GM13977 (cell line): ENCODE data around the gene GALNT5.

ENCODE experiments used
- DNase-seq: peaks from one replicate; pipeline ENCODE4 v3.0.0; 2012; ENCODE audit warnings: low spot score
- in situ Hi-C: fragments of 300-500 bp; cut with MboI; formaldehyde crosslinking; loops from one replicate; pipeline ENCODE4 v1.12.0; 2022; ENCODE audit warnings: low sequenced_read_pairs, low pct_unique_long_range_greater_than_20kb, mixed read lengths, inconsistent platforms; ENCODE audit not compliant: unreplicated experiment
- TF ChIP-seq, protein P1 (sequence below): IDR thresholded peaks from 2 replicates; pipeline ENCODE4 v1.5.1; 2012; ENCODE audit warnings: mild to moderate bottlenecking, control low read depth; ENCODE audit not compliant: insufficient read depth; ENCODE audit errors: extremely low read depth, missing control alignments

The GALNT5 gene, protein sequence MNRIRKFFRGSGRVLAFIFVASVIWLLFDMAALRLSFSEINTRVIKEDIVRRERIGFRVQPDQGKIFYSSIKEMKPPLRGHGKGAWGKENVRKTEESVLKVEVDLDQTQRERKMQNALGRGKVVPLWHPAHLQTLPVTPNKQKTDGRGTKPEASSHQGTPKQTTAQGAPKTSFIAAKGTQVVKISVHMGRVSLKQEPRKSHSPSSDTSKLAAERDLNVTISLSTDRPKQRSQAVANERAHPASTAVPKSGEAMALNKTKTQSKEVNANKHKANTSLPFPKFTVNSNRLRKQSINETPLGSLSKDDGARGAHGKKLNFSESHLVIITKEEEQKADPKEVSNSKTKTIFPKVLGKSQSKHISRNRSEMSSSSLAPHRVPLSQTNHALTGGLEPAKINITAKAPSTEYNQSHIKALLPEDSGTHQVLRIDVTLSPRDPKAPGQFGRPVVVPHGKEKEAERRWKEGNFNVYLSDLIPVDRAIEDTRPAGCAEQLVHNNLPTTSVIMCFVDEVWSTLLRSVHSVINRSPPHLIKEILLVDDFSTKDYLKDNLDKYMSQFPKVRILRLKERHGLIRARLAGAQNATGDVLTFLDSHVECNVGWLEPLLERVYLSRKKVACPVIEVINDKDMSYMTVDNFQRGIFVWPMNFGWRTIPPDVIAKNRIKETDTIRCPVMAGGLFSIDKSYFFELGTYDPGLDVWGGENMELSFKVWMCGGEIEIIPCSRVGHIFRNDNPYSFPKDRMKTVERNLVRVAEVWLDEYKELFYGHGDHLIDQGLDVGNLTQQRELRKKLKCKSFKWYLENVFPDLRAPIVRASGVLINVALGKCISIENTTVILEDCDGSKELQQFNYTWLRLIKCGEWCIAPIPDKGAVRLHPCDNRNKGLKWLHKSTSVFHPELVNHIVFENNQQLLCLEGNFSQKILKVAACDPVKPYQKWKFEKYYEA

DNA sequence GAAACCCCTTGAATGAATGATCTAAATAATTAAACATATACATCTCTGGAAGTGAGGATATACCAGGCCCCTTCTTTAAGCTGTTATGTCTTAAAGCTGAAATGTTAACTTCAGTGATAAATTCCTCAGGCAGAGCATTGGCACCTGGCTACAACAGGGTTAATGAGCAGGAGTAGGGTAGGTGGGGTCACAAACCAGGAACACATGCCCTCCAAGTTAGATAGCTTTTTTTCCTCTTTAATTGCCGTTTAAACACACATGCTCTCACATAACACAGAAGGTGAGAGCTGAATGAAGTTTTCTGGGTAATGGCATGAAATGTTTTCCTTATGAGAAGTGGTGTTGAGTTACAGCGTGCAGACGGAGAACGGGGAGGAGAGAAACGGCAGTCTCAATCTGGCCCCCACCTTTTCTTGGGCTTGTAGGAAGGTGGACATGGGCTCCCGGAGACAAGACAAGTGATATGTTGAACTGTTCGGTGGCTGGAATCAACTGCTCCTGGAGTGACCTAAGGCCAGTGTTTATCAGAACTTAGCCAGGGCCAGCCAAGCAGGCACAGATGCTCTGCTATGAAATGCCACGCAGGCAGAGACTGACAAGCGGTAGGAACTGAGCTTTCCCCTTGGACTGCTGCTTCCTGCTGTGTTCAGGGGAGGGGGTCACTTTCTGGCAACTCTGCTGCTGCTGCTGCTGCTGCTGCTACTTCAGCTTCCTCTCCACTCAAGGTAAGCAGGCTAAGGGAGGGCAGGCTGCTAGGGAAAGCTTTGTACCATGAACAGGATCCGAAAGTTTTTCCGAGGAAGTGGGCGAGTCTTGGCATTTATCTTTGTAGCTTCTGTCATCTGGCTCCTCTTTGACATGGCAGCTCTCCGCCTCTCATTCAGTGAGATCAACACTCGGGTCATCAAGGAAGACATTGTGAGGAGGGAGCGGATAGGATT is at the start of gene GALNT5:
Gene GALNT5 (plus strand): TSS at position 394 of the 941 bp plus-strand sequence. CDS start 378 bp downstream, at position 772.
- TF ChIP-seq, protein P1, sequence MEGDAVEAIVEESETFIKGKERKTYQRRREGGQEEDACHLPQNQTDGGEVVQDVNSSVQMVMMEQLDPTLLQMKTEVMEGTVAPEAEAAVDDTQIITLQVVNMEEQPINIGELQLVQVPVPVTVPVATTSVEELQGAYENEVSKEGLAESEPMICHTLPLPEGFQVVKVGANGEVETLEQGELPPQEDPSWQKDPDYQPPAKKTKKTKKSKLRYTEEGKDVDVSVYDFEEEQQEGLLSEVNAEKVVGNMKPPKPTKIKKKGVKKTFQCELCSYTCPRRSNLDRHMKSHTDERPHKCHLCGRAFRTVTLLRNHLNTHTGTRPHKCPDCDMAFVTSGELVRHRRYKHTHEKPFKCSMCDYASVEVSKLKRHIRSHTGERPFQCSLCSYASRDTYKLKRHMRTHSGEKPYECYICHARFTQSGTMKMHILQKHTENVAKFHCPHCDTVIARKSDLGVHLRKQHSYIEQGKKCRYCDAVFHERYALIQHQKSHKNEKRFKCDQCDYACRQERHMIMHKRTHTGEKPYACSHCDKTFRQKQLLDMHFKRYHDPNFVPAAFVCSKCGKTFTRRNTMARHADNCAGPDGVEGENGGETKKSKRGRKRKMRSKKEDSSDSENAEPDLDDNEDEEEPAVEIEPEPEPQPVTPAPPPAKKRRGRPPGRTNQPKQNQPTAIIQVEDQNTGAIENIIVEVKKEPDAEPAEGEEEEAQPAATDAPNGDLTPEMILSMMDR: no peak
- in situ Hi-C loops: no loop called here
- DNase-seq: no peak

DNA sequence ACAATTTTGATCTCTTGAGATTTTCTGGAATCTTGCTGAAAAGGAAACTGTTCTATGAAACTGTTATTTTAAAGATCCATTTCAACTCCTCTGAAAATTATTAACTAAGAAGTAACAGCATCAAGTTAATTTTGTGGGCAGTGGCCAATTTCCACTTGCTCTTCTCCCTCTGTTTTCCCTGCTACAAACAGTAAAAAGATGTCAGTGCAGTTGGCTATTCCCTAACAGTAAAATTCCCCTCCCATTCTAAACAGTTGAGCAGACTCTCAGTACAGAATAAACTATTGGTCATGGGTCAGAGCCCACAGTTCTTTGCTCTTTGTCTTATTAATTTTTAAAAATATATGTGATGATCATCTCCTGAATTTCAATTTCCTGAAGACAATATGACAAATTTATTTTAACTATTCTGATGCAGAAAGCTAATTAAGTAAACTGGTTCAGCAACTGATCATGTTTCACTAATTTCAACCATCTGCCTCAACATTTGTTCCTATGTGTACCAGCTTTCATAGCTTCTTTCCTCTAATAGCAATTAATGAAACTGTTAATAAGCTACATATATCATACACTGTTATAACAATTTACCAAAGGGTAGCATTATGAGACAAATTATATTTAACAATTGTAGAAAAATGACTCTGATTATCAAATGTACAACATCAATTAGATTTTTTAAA is 41.1 kb upstream of the GALNT5 start:
- DNase-seq: no peak
- TF ChIP-seq, protein P1: no peak
- in situ Hi-C loops: no loop called here

DNA sequence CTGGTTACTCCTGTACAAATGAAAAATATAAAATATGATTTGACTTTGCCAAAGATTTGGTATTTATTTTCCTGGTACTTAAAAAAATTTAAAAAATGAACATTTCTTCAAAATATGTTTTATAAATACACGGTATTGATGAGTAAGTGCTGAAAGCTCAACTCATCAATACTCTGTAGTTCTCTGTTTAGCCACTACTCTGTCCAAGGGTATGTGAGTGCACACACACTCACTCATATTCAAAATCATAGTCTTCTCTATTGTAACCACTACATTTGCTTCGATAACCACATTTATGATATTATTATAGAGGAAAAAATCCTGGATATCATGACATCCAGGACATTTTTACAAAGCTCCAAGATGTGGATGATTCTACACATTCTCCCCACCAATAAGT is 40.1 kb upstream of the GALNT5 start:
- TF ChIP-seq, protein P1: no peak
- in situ Hi-C loops: no loop called here

DNA sequence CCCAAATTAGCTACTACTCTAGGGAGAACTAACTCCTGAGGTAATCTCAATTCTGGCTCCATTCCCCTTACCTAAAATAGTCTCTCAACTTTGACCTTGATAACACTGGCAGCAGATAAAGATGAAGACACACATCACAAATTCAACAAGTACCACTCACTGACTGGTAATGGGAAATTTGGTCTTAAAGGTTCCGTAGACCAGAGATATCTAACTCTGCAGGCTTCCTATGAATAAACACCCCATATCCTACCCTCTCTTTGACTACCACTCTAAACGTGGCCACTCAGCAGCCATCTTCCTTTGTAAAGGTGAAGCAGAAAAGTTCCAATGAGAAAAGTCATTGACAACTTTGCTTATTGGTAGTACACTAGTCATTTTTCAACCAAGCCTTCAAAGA is 38.6 kb upstream of the GALNT5 start:
- in situ Hi-C loops: no loop called here
- DNase-seq: no peak
- TF ChIP-seq, protein P1: no peak

More for the DNA sequence above, 40.1 kb upstream of the GALNT5 start:
- no peak for DNase-seq

DNA sequence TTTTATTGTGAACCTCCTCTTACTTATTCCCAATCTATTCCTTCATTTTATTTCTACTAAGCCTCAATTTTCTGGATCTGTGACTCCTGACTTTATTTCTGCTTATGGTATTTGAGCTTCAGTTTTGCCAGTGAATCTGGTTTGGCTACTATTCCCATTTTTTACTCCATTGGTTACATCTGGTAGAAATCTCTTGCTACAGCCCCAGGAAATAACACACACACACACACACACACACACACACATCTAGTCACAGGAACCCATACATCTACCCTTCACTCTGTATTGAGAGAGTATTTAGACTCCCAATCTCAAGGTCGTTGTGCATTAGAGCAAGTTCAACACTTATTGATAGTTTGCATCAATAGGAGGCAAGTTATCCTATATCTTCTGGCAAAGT is 37.0 kb upstream of the GALNT5 start:
- in situ Hi-C loops: no loop called here
- TF ChIP-seq, protein P1: no peak
- no peak for DNase-seq
